ENCODE data around the gene LOC128125822.
"Not testable (repeated sequence)": the region's sequence is repeated elsewhere in the genome, so short reads cannot be mapped to it uniquely, and the experiment has no call there.

LOC128125822 gene

GRCh38 chr6:63572044-63572746, at the start of gene LOC128125822, which contains the start of gene PTP4A1:
LOC128125822 (plus strand) TSS chr6:63572480.
PTP4A1 (plus strand) TSS chr6:63572480; CDS start chr6:63576881, 4,401 bp downstream.
- peak; percentile 97 for DNase-seq

DNA sequence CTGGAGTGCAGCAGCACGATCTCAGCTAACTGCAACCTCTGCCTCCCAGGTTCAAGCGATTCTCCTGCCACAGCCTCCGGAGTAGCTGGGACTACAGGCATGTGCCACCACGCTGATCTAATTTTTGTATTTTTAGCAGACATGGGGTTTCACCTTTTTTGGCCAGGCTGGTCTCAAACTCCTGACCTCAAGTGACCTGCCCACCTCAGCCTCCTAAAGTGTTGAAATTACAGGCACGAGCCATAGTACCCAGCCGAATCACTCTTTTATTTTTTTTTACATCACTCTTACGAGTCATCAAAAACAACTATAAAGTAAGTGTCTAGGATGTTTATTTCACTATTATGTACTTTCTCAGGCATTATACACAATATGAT, 49.4 kb upstream of the LOC128125822 start:
- not testable (repeated sequence) for DNase-seq

GRCh38 chr6:63523630-63524029, 48.6 kb upstream of the LOC128125822 start:
- no peak for DNase-seq

GRCh38 chr6:63525186-63525878, 46.9 kb upstream of the LOC128125822 start:
- DNase-seq = no peak

DNA sequence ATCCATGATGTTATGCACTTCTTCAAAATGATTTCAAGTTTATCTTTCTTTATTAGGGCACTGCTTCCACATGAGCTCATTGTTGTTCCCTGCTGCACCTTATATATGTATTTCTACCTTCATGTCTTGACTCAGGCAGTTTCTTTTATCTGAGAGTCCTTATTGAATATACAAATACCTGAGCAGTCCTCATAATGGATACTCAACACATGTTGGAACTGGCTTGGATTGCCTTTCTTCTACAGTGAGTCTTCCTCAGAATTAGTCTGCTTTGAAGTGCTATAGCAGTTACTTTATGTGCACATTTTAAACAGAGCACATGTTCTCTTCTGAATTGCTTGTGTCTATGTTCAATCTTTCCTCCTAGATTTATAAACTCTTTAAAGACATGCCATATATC, 45.3 kb upstream of the LOC128125822 start:
- DNase-seq = no peak

DNA sequence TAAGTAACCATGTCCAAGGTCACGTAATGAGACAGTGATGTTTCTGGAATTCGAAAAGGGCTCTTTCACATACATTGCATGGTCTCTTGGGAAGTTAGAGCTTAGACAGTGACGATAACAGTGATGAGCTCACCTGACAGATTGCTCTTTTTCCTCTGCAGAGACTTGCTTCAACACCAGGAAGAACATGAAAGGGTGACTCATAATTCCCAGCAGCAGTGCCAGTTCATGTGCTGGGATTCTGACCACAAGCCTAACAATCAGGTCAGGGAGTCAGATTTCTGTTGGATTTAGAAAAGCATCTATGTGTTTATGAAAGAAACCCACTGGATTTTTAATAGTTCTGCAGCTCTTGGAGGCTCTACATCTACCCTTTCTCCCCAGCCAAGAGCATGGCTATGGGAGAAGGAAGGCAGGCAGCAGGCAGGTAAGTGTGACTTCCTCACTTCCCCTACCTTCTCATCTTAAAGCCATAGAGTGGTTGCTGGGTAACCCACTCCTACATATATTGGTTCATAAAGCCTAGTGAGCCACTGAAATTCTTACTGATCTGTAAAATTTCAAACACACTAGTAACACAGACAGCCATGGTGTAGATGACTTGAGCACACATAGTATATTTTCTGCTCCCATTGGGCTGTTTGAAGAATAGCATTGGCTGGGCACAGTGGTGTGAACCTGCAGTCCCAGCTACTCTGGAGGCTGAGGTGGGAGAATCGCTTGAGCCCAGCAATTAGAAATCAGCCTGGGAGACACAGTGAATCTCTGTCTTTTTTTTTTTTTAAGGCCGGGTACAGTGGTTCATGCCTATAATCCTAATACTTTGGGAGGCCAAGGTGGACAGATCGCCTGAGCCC, 44.4 kb upstream of the LOC128125822 start:
- peak; percentile 89 for DNase-seq

GRCh38 chr6:63529498-63529897, 42.8 kb upstream of the LOC128125822 start:
- no peak for DNase-seq

DNA sequence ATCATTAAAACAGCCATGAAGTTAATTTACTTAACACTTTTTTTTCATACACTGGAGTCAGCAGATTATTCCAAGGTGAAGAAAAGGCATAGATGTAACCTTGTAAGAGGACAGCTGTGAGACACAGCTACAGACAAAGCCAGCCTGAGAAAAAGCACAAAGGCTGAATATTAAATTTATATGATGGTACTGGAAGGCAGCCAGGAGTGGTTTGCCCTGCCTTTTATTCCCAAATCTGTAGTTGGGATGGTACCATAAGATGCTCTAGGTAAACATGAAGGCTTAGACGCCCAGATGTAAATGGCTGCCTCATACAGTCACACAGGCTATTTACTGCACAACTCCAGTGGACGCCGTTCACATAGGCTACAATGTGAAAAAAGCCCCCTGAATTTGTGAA, 42.1 kb upstream of the LOC128125822 start:
- DNase-seq = no peak

GRCh38 chr6:63530991-63531390, 41.3 kb upstream of the LOC128125822 start:
- DNase-seq = no peak

- no peak for DNase-seq
These were observed 39.3 kb upstream of the LOC128125822 start for GRCh38 chr6:63533026-63533425.

GRCh38 chr6:63533952-63534351, 38.3 kb upstream of the LOC128125822 start:
- DNase-seq = no peak

GRCh38 chr6:63537201-63537958, 34.9 kb upstream of the LOC128125822 start:
- peak; percentile 29 for DNase-seq

DNA sequence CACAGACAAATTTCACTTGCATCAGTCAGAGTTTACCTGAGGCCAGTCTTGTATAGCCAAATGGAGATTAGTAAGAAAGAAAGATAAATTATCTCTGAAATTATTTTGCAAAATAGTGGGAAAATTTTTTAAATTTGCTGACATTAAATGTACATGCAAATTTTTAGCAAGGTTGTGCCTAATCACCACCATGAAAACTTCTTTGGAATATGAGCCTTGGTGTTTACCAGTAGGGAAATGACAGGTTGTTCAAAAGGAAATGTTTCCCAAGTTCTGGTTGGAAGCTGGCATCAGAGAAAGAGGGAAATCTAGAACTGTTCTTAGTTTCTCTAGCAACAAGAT, 34.4 kb upstream of the LOC128125822 start:
- no peak for DNase-seq

- DNase-seq = no peak
These were observed 33.7 kb upstream of the LOC128125822 start for GRCh38 chr6:63538550-63538949.

DNA sequence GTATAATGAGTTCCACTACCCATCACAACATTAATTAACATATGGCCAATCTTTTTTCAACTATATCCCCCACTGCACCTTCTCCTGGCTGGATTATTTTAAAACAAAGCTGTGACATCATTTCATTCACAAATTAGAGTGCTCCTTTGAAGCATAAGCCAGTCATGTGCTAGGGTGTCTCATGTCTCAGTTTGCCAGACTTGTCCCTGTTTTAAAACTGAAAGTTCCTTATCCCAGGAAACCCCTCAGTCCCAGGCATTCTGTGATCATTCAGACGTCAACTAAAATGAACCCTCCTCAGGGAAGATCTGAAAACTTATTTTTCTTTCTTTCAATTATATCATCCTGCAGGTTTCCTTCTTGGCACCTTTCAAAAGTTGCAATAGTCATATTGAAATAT, 29.3 kb upstream of the LOC128125822 start:
- DNase-seq = no peak

GRCh38 chr6:63543982-63544381, 28.3 kb upstream of the LOC128125822 start:
- no peak for DNase-seq

DNA sequence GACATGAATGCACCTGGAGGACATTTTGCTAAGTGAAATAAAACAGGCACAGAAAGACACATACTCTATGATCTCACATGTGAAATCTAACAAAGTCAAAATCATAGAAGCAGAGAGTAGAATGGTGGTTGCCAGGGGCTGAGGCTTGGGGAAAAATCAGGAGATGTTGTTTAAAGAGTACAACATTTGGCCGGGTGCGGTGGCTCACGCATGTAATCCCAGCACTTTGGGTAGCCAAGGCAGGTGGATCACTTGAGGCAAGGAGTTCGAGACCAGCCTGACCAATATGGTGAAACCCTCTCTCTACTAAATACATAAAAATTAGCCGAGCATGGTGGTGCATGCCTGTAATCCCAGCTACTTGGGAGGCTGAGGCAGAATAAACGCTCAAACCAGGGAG, 26.0 kb upstream of the LOC128125822 start:
- no peak for DNase-seq

GRCh38 chr6:63546697-63547096, 25.6 kb upstream of the LOC128125822 start:
- DNase-seq = no peak

DNA sequence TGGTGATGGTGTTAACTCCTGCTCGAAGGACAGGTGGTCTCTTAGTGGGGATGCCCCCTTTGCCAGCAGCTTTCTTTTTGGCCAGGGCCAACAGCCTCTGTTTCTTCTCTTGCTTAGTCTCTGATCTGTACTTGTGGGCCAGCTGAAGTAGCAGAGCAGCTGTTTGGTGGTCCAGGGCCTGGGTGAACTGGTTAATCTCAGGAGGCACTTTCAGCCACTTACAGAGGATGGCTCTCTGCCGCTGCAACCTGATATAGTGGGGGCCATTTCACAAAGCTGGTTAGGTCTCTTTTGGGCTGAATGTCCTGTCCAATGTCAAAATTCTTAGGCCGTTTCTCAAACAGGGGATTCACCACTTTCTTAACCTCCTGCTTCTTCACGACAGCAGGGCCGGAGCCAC, 23.2 kb upstream of the LOC128125822 start:
- no peak for DNase-seq

DNA sequence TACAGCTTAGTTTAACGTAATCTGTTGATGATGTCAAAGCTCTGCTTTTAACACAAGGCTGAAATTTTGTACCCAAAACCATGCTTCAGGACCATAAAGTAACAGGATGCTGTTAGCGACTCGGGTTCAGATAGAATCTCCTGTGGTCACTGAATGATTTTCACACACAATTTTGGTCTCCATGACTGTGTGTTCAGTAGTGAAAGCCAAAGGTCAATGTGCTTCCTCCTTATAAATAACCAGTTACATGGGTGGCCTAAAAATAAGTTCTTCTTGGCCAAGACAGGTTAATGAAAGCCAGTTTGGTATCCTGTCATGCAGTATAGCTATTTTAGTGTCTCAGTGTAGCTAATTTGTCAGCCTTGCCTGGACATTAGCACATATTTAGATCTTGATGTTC, 19.1 kb upstream of the LOC128125822 start:
- DNase-seq = no peak

GRCh38 chr6:63553900-63554299, 18.4 kb upstream of the LOC128125822 start:
- DNase-seq = no peak

GRCh38 chr6:63554782-63555181, 17.5 kb upstream of the LOC128125822 start:
- DNase-seq = no peak

DNA sequence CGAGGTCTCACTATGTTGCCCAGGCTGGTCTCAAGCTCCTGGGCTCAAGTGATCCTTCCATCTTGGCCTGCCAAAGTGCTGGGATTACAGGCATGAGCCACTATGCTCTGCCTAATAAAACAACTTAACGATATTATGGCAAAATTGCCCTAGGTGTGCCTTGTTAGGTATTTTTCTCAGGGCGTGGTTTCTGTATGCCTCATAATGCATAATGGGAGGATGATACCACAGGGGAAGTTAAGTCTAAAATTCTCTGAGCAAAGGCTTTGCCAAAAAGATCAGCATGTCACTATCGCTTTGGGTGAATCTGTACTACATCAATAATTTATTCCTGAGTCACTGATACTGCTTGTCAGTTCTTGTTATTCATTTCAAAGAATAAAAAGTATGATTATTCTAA, 15.9 kb upstream of the LOC128125822 start:
- DNase-seq = no peak
